Jurkat, Clone E6-1 (cell line): ENCODE data around the gene ADAMTS12.

Experiments used
- DNase-seq: peaks from one replicate; pipeline ENCODE4 v3.0.0-alpha.2; 2011; ENCODE audit warnings: low read depth, low spot score
- H3K4me3 ChIP-seq: 2 replicates; pipeline ENCODE4 v1.5.1; 2011; ENCODE audit warnings: mild to moderate bottlenecking, low read length, control low read depth, moderate library complexity

Gene ADAMTS12

DNA sequence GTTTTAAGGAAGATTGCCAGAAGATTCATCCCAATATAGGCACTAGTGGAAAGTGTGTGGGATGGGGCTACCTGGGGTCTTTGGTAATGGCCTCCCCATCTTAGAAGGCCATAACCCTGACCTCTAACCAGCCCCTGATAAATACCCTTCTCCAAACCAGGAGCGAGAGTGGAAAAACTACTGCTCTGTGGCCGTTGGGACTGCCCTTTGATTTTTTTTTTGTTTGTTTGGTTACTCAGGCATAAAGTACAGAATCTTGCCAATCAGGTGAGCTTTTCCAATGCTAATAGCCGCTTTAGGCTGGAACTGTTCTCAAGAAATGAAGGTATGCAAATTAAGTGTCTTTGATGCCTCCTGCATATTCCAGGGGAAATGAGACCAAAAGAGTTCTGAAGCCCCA lies 153.7 kb downstream of the ADAMTS12 start:
- no peak for DNase-seq
- H3K4me3 ChIP-seq: no peak overlapping the region

DNA sequence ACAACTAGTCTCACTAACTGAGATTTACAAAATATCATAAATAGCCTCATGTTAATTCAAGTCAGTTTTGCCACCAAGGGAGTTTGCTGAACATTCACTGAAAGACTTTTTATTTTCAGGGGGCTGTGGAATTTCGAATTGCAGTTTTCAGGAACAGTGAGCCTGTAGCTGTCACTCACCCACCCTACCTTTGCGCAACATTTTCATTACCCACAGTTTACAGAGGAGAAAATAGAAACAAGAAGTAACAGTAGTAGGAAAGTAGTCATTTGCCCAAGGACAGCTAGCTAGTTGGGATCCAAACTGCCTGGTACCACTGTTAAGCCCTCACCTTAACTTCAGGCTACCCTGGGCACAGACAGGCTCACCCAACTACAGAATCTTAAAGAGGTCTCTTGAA lies 154.1 kb downstream of the ADAMTS12 start:
- H3K4me3 ChIP-seq: no peak overlapping the region
- no peak for DNase-seq

DNA sequence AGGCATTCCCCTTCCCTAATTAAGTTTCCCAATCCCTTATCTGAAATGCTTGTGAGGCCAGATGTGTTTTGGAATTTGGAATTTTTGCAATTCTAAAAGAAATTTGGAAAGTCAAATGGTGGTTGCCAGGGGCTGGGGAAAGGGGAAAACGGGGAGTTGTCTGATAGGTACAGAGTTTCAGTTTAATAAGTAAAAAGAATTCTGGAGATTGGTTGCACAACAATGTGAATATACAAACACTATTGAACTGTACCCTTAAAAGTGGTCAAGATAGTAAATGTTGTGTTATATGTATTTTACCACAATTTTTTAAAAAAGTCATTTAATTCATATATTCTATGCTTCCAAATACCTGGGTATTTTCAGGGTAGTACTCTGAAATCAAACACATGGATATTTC lies 154.5 kb downstream of the ADAMTS12 start:
- no peak overlapping the region for H3K4me3 ChIP-seq
- no peak for DNase-seq

DNA sequence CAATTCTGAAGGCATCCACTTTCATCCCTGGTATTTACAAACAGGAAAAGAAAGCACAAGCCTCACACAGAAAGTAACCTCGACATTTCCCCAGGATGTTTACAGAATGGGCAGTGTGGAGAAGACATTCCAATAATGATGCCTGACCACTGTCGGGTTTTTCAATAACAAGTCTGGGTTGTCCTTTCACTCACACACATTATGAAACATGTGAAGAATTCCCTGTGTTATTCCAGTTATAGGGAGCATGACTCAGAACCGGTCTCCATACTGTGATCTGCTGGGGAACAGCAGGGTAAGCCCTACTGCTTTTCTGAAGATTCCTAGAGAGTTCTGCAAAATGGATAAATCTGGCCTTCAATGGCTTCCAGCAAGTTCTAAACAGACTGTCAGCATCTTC lies 155.3 kb downstream of the ADAMTS12 start:
- DNase-seq: no peak
- H3K4me3 ChIP-seq: no peak overlapping the region

DNA sequence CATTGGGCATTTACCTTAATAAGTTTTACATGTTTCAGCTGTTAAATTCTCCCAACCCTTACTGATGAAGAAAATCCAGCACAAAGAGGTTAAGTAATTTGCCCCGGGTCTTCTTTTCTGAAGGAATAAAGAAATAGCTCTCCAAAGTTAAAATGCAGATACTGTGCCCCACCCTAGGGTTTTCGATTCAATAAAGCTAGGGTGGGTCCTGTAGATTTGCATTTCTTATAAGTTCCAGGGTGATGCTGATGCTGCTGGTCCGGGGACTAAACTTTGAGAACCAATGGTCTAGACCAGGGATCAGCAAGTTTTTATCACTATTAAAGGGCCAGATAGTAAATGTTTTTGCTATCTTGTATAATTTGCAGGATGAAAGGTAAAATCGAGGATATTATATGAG lies 156.7 kb downstream of the ADAMTS12 start:
- DNase-seq: no peak
- no peak overlapping the region for H3K4me3 ChIP-seq

DNA sequence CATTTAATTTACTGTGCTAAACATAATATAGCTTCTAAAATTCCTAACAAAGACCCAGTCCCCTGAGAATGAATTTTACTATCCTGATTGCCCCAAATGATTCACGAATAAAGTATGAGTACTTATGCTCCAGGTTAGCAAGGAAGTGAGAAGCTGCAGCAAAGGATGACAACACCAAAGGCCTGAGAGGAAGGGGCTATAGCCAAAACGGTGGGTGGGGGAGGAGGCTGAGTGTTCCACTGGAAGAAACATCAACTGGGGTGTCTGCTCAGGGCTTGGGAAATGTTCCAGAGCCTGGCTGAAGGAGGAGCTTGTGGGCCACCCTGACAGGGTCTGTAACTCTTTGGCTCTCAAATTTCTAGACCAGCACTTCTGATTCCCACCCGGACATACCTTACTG lies 157.3 kb downstream of the ADAMTS12 start:
- H3K4me3 ChIP-seq: no peak overlapping the region
- no peak for DNase-seq

DNA sequence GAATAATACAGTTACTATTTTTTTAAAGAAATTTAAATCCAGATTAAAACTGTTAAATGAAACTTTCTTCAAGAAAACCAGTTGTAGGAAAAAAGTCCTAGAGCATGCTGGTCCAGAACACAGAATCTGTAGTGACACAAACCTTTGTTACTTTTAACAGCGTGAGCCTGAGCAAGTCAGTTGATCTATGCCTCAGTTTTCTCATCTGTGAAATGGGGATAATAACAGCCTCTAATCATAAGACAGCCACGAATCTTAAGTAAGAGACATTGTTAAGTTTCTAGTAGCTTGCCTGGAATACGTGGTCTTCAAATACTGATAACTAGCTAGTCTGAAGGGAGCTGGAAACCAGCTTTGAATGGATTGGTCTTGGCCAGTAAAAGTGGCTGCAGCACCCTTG lies 158.6 kb downstream of the ADAMTS12 start:
- no peak for DNase-seq
- H3K4me3 ChIP-seq: no peak overlapping the region

DNA sequence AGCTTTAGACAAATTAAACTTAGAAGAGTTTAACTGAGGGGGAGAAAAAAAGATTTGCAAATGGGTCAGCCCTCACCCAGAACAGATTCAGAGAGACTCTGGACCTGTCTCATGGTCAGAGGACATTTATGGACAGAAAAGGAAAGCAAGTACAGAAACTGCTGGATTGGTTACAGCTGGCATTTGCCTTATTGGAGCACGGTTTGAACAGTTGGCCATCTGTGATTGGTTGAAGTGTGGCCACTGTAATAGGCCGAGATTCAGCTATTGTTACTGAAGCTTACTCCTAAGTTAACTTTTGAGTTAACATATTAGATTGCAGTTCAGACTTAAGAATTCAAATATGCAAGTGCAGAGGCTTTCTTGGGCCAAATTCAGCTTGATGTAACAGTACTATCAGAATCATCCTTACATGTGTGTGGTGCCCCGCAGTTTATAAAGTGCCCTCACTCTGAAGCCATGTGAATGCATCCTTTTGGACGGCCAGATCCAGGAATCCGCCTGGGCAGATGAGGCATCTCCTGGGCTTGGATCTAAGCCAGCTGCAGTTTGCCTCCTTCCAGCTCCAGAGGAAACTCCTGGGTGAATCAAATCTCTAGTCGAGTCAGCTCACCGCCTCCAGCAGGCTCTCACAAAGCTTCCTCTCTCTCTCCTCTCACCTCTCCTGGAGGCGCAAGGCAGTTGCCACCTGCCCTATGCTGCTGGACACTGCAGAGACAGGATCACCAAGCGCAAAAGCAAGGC lies 165.2 kb downstream of the ADAMTS12 start:
- no peak for DNase-seq
- H3K4me3 ChIP-seq: no peak overlapping the region

DNA sequence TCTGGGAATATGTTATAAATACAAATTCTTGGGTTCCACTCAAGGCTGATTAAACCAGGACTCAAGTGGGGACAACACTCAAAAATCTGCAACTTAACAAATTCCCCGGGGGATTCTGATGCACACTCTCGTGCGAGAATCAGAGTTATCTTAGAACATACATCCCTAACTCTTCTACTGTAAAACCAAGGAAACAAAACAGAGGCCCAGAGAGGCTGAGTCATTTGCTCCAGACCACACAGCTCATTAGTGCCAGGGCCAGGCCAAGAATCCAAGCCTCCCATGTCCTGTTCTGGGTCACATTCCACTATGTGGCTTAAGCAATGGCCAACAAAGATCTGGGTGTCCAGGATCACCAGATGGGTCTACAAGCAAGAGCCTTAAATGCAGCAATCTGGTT lies 166.0 kb downstream of the ADAMTS12 start:
- DNase-seq: no peak
- no peak overlapping the region for H3K4me3 ChIP-seq

DNA sequence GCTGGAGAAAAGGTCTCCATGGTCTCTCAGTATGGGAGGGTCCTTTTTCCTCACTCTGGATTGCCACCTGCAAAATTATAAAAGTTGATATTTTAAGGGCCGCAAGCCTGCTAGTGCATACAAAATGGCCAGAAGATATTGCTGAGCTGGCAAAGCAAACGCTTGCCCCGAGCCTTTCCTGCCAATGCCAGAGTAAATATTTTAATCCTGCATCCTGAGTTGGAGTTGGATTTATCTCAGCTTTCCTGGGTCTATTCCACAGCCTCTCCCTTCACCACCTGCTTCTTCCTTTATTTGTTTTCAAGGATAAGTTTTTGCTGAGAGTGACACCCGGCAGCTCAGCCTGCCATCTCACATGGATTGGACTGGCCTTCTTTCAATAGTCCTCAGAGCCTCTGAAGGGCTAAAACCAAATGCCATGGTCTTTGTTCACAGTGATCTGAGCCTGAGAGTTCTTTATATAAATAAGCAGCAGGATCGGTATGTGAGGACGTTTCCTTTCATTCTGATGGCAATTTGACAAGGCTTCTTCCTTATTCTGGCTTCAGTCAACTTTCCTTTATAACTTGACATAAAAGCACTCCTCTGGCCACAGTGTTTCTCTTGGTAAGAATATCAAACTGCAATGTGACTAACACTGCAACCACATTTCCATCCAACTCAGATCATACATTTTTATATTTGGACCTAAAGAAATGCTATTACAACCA lies 170.1 kb downstream of the ADAMTS12 start:
- no peak for DNase-seq
- H3K4me3 ChIP-seq: no peak overlapping the region

DNA sequence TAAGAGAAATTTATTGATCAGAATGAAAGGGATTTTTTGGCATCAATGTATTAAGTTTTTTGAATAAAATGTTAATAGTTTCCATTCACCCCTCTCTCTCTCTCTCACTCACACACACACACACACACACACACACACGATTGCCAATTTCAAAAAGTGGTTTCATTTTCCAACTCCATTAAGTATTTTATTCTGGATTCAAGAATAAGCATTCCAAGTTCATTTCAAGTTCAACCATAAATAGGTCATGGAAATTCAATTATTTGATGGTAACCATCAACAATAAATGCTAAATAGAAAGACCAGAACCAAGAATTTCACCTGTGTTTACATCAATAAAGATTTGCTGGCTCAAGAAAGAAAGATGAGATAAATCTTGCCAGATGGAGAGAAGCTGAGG lies 171.6 kb downstream of the ADAMTS12 start:
- no peak for DNase-seq
- H3K4me3 ChIP-seq: no peak overlapping the region

DNA sequence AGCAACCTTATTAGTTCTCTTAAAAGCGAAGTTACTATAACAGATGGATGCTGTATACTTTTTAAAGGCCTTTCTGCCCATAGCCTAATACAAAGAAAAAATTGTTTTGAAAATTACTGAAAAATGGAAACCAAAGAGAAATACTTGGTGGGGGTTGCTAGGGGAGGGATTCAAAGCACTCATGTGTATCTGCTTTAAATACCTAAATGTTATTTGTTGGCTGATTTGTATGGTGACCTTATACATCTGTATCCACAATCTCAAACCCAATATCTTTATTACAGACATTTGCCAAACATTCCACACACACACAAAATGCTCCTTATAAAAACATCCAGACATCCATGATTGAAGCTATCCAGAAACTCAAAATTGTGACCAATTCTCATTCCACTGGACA lies 172.0 kb downstream of the ADAMTS12 start:
- DNase-seq: no peak
- H3K4me3 ChIP-seq: no peak overlapping the region

DNA sequence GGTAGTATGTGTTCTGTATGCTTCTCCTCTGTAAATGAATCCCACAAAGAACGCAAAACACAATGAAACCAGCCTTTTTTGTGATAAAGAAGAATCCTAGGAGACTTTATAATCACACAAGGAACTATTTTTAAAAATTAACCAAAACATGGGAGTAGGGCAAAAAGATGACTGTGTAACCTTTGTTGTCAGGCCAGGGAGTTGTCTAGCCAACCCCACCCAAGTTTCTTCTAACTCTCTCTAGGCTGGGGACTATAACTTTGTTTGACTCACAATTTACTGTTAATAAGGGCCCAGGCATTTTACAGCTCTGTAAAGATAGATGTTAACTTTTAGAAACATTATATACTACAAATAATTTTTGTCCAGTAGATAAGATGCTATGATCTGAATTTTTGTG lies 176.1 kb downstream of the ADAMTS12 start:
- DNase-seq: no peak
- H3K4me3 ChIP-seq: no peak overlapping the region

DNA sequence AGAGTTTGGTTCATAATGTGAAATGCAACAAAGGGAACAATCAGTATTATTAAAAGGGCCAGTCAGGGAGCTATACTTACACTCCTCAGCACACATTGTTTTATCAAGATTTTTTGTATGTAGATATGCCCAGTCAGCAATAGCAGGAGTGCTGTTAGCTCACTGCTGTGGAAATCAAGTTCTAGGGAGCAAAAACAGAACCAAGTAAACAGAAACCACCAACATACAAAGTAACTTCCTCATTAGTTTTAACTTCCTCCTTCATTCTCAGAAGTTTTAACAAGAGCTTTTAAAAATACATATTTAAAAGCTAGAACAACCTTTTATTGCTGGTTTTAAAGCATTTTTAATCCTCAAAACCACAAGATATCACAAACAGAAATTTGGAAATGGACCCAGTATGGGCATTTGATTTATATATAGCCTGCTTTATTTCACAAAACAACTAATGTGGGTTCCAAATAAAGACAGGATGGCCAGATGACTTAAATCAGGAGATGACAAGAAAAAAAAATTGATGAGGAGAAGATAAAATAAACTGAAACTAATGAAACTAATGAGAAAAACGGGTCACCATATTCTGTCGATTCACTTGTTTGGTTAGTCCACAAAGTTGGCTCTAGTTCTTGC lies 178.5 kb downstream of the ADAMTS12 start:
- H3K4me3 ChIP-seq: no peak overlapping the region
- no peak for DNase-seq

DNA sequence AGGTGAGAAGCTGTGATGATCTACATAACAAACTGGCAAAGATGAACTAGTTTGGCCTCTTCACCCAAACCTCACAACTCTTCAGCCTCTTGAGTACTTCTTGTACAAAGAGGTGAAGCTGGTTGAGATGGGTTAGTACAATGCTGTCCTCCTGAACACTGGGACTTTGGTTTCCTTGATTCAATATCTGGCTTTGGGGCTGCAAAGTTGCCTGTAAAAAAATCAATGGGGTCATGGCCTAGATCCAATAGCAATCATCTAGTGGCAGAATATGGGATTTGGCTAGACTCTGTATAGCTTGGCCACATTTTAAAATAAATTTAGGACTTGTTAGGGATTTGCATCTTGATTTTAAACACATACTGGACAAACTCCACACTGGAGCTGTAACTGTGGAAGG lies 179.1 kb downstream of the ADAMTS12 start:
- DNase-seq: no peak
- H3K4me3 ChIP-seq: no peak overlapping the region

DNA sequence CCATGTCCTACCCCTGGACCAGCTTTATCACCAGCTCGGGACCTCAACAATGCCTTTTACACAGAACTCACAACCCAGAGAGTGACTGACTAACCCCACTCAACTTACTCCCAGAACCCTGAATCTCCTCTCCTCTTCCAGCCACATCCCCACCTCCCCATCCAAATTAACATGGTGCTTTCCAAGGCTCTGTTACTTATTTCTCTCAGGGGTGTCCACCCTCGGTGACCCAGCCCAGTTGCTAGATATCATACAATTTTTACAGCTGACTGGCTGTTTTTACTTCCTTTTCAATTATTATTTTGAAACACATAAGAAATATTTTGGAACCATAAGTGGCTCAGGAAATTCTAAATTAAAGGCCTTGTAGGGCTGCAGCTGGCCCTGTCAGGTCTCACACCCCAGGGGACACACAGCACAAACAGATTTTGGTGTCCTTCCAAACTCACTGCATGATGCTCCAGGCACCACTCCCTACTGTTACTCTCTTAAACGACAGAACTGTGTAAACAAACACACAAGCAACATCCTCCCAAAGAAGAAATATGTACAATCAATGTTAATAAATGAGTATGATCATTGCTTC lies 180.6 kb downstream of the ADAMTS12 start:
- no peak for DNase-seq
- no peak overlapping the region for H3K4me3 ChIP-seq

DNA sequence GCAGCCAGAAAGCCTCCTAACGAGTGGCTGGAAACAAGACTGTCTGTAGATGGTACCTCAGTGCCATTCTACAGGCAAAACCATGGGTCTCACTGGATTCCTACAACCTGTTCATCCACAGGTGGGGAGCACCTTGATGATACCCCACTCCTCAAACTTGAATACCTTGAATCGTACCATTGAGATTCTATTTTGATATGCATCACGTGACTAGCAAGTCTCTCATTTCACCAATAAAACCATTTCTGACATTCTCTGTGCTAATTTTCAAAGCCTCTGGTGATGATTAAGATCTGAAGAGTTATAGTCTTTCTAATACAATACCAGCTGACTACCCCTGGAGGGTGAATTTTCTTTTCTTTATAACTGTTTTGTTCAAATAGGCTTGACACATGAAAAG lies 188.9 kb downstream of the ADAMTS12 start:
- no peak overlapping the region for H3K4me3 ChIP-seq
- DNase-seq: no peak

DNA sequence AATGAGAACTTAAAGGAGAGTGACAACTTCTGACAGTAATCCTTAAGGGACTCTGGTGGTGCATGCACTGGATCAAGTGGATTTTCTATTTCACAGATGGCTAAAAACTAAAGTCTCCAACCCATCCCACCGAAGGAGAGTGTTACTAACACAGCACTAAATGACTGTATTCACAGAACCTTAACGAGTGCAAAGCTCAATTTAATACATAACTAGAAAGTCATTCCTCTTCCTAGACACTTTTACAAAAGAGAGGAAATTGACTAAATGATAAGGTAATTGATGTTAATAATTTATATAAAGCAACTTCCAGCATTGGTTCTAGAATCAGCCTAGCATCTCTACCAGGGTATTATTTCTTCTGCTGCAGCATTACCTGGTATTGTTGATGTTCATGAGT lies 189.8 kb downstream of the ADAMTS12 start:
- DNase-seq: no peak
- no peak overlapping the region for H3K4me3 ChIP-seq

DNA sequence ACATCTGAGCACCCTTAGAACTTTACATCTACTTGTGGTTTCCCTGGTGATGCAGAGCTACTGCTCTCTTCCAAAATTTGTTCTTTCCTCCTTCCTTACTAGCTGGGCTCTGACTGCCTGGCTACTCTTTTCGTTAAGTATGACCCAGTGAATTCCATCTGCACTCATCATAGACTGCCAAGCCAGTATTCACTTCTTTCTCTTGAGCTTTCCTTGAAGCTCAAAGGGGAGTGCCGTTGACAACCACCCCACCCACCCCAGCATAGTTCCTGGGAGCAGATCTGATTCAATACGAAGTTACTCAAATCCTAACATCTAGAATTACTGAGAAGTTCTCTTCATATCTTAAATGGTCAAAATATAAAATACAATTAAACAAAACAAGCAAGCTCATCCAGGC lies 190.5 kb downstream of the ADAMTS12 start:
- no peak overlapping the region for H3K4me3 ChIP-seq
- DNase-seq: no peak

DNA sequence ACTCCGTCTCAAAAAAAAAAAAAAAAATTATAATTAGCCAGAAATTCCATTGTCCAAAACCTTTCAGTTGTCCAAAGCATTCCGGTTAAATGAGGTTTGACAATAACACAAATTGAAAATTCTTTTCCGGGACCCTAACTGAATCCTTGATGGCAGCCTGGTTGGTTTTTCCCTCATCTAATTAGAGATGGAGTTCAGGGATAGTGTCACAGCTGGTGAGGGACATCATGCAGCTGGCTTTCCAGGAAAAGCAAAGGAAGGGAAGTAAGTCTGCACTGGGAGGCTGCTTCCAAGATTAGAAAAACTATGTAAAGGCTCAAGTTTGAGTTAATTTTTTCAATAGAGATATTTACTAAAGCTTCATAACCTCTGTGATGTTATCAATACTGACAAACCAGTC lies 195.4 kb downstream of the ADAMTS12 start:
- no peak for DNase-seq
- no peak overlapping the region for H3K4me3 ChIP-seq
